Erythroblast (primary cell): ENCODE results near the gene RAB18.

Experiments
- GATA1 ChIP-seq: IDR thresholded peaks from 2 replicates; pipeline ENCODE4 v1.6.1; 2011; ENCODE audit warnings: low read depth, mild to moderate bottlenecking, control low read depth, low read length, moderate library complexity
- POLR2A ChIP-seq: IDR thresholded peaks from 2 replicates; pipeline ENCODE4 v1.6.1; 2011; ENCODE audit warnings: mild to moderate bottlenecking, low read length

- TF ChIP-seq POLR2A, result no peak
- no peak for TF ChIP-seq GATA1
These were observed 2.2 kb downstream of the RAB18 start for GRCh38 chr10:27506280-27506679.
